AG04449 (cell line): ENCODE data around the gene B4GALNT1.
A peak's percentile ranks its signal among the peaks of the same experiment; 100 is the strongest.
"Not testable (repeated sequence)": the region's sequence is repeated elsewhere in the genome, so short reads cannot be mapped to it uniquely, and the experiment has no call there.

Experiments used
- CTCF ChIA-PET: fragments of 350-600 bp; formaldehyde crosslinking; extraction: SDS; loops from one replicate; lab custom pipeline; 2021; ENCODE audit warnings: antibody characterized with exemption; lab: Yijun Ruan, JAX
- POLR2A ChIA-PET: fragments of 400-600, 350-600 bp; formaldehyde crosslinking; extraction: SDS; loops from one replicate; lab custom pipeline; 2020; ENCODE audit warnings: antibody characterized with exemption, inconsistent platforms; lab: Yijun Ruan, JAX
- DNase-seq: peaks from one replicate; pipeline ENCODE4 v3.0.0-alpha.2; 2010; ENCODE audit warnings: low read depth, low spot score
- H3K4me3 ChIP-seq: 2 replicates; pipeline ENCODE4 v1.5.1; 2011; ENCODE audit warnings: low read depth, mild to moderate bottlenecking, control low read depth, low read length
- CTCF ChIP-seq: IDR thresholded peaks from one replicate; pipeline ENCODE4 v1.5.1; 2011; ENCODE audit warnings: mild to moderate bottlenecking, moderate library complexity, low read length, control low read depth, inconsistent platforms; ENCODE audit not compliant: insufficient read depth; ENCODE audit errors: missing control alignments

B4GALNT1 gene

GRCh38 chr12:57632958-57633840 is at the start of gene B4GALNT1:
B4GALNT1 (minus strand) TSS chr12:57633201; CDS start chr12:57632132, 1,069 bp downstream.
- CTCF ChIA-PET, result interaction anchor here (0.7 to 8.0 kb wide), 30 partner anchors 9 to 178 kb away, joined by 3 to 159 read pairs (median 5); partner anchors contain the start of genes DTX3, GLI1, INHBE and OS9
- DNase-seq, result no peak
- POLR2A ChIA-PET, result interaction anchor here (0.7 kb wide), 1 partner anchor 14 kb away, joined by 4 read pairs; no protein-coding TSS in a partner anchor
- peak within 1 kb of the TSS; percentile 67 for H3K4me3 ChIP-seq
- TF ChIP-seq CTCF, result peak; percentile 93

GRCh38 chr12:57679697-57680096 is 46.7 kb upstream of the B4GALNT1 start:
- H3K4me3 ChIP-seq, result no peak overlapping the region
- ChIA-PET CTCF (interaction anchor here (1.0 to 1.1 kb wide), 2 partner anchors 13 to 23 kb away, joined by 3 to 9 read pairs; partner anchors contain the start of gene OS9), POLR2A (no interaction called here)
- DNase-seq, result no peak
- no peak for TF ChIP-seq CTCF

GRCh38 chr12:57677947-57678346 is 44.9 kb upstream of the B4GALNT1 start:
- CTCF ChIA-PET, result interaction anchor here (1.0 to 1.6 kb wide), 3 partner anchors 14 to 94 kb away, joined by 3 to 4 read pairs (median 3); no protein-coding TSS in a partner anchor
- H3K4me3 ChIP-seq, POLR2A ChIA-PET, DNase-seq: not testable (repeated sequence)

GRCh38 chr12:57674691-57675090 is 41.7 kb upstream of the B4GALNT1 start:
- ChIA-PET CTCF (interaction anchor here (1.0 kb wide), 1 partner anchor 52 kb away, joined by 4 read pairs; no protein-coding TSS in a partner anchor), POLR2A (no interaction called here)
- no peak for DNase-seq
- no peak overlapping the region for H3K4me3 ChIP-seq
- no peak for TF ChIP-seq CTCF

- CTCF ChIA-PET, result interaction anchor here (1.4 kb wide), 1 partner anchor 90 kb away, joined by 3 read pairs; no protein-coding TSS in a partner anchor
- no peak for TF ChIP-seq CTCF
- DNase-seq, result no peak
- H3K4me3 ChIP-seq, result no peak overlapping the region
- POLR2A ChIA-PET, result no interaction called here
These were observed 39.8 kb upstream of the B4GALNT1 start for GRCh38 chr12:57672801-57673200.

GRCh38 chr12:57671811-57672210 is 38.8 kb upstream of the B4GALNT1 start:
- H3K4me3 ChIP-seq, POLR2A ChIA-PET, DNase-seq: not testable (repeated sequence)
- CTCF ChIA-PET, result interaction anchor here (1.4 kb wide), 1 partner anchor 89 kb away, joined by 3 read pairs; no protein-coding TSS in a partner anchor

GRCh38 chr12:57669691-57670090 is 36.7 kb upstream of the B4GALNT1 start:
- CTCF ChIA-PET, POLR2A ChIA-PET, H3K4me3 ChIP-seq, DNase-seq: not testable (repeated sequence)
